ENCODE results near the gene COX19. TPM values are rescaled to one million over a fixed set of nuclear protein-coding genes. Genes with fewer than 3 reads are reported as not detected.

The COX19 gene
- total and polyA plus RNA-seq, 2 of the 13 experiments (the other 11 are each of a cell fraction or from before 2014, with no cell fraction given) = 11.5 to 21.7 TPM

DNA sequence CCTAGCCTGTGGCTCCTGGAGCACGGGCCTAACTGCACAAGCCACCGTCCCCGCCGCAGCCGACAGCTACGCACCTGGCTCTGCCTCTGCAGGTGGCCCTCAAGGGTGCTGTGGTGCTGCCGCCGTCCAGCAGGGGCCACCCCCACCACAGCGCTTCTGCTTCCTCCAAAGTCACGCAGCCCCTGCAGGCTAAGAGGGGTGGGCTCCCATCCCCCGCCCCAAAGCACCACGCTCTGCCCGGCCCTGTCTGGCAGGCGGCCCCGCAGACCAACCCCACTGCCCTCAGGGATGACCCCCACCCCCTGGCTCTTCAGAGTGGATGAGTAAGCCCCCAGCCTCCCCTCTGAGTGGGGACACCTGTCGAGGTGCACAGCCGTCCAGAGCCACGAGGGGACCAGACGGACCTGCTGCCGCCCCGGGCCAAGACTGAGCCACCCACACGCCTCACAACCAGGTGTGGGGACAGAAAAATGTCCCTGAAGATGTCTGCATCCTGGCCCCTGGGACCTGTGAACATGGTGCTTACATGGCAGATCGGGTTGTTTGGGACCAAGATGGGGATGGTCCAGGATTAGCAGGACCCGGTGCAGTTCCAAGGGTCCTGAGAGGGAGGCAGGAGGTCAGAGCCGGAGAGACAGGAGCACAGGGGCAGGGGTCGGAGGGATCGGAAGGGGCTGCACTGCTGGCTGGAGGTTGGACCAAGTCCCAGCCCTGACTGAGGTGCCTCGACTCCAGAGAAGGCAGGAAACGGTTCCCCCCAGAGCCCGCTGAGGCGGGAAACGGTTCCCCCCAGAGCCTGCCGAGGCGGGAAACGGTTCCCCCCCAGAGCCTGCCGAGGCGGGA is 11.9 kb downstream of the COX19 start (continued):
- TF ChIP-seq ZNF547 (CRISPR knock-in tag; IDR thresholded peaks at IDR 0.05) = no peak; the same call in 1 of the 2 replicates
- no peak for TF ChIP-seq MIER2 (CRISPR knock-in tag; IDR thresholded peaks at IDR 0.05)
- TF ChIP-seq ZSCAN25 (CRISPR knock-in tag; IDR thresholded peaks at IDR 0.05) = peak; percentile 59; the same call in 1 of the 2 replicates
- TF ChIP-seq, protein P1, sequence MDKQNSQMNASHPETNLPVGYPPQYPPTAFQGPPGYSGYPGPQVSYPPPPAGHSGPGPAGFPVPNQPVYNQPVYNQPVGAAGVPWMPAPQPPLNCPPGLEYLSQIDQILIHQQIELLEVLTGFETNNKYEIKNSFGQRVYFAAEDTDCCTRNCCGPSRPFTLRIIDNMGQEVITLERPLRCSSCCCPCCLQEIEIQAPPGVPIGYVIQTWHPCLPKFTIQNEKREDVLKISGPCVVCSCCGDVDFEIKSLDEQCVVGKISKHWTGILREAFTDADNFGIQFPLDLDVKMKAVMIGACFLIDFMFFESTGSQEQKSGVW (CRISPR knock-in tag; IDR thresholded peaks at IDR 0.05; ENCODE audit: borderline replicate concordance) = no peak
- TF ChIP-seq, protein P2, sequence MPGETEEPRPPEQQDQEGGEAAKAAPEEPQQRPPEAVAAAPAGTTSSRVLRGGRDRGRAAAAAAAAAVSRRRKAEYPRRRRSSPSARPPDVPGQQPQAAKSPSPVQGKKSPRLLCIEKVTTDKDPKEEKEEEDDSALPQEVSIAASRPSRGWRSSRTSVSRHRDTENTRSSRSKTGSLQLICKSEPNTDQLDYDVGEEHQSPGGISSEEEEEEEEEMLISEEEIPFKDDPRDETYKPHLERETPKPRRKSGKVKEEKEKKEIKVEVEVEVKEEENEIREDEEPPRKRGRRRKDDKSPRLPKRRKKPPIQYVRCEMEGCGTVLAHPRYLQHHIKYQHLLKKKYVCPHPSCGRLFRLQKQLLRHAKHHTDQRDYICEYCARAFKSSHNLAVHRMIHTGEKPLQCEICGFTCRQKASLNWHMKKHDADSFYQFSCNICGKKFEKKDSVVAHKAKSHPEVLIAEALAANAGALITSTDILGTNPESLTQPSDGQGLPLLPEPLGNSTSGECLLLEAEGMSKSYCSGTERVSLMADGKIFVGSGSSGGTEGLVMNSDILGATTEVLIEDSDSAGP (CRISPR knock-in tag; IDR thresholded peaks at IDR 0.05; ENCODE audit: borderline replicate concordance) = no peak; the same call in 1 of the 2 replicates
- TF ChIP-seq, protein P3, sequence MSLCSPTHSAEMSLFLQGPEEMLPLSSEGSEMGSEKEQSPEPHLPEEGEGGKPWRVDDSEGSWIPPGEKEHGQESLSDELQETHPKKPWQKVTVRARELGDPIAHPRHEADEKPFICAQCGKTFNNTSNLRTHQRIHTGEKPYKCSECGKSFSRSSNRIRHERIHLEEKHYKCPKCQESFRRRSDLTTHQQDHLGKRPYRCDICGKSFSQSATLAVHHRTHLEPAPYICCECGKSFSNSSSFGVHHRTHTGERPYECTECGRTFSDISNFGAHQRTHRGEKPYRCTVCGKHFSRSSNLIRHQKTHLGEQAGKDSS (CRISPR knock-in tag; IDR thresholded peaks at IDR 0.05; ENCODE audit: borderline replicate concordance, low read depth) = no peak
- TF ChIP-seq, protein P4, sequence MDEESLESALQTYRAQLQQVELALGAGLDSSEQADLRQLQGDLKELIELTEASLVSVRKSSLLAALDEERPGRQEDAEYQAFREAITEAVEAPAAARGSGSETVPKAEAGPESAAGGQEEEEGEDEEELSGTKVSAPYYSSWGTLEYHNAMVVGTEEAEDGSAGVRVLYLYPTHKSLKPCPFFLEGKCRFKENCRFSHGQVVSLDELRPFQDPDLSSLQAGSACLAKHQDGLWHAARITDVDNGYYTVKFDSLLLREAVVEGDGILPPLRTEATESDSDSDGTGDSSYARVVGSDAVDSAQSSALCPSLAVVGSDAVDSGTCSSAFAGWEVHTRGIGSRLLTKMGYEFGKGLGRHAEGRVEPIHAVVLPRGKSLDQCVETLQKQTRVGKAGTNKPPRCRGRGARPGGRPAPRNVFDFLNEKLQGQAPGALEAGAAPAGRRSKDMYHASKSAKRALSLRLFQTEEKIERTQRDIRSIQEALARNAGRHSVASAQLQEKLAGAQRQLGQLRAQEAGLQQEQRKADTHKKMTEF (CRISPR knock-in tag; IDR thresholded peaks at IDR 0.05) = no peak
- no peak for TF ChIP-seq PTBP1 (IDR thresholded peaks at IDR 0.05; ENCODE audit: low read depth, low read length, poor library complexity, severe bottlenecking)
- TF ChIP-seq ELF3 (CRISPR knock-in tag; IDR thresholded peaks at IDR 0.05) = 0 out of 2 replicates have a peak, but pooled peaks have one; percentile 23
- TF ChIP-seq ZNF337 (CRISPR knock-in tag; IDR thresholded peaks at IDR 0.05; ENCODE audit: borderline replicate concordance, low read depth) = no peak
- no peak for TF ChIP-seq ZNF598 (CRISPR knock-in tag; IDR thresholded peaks at IDR 0.05; ENCODE audit: borderline replicate concordance)
- no peak for TF ChIP-seq ZNF446 (CRISPR knock-in tag; IDR thresholded peaks at IDR 0.05)
- no peak for TF ChIP-seq ZNF549 (CRISPR knock-in tag; IDR thresholded peaks at IDR 0.05)
- no peak for TF ChIP-seq ZNF644 (CRISPR knock-in tag; IDR thresholded peaks at IDR 0.05; ENCODE audit: low read depth)
- no peak for TF ChIP-seq SMYD3 (CRISPR knock-in tag; IDR thresholded peaks at IDR 0.05)
- TF ChIP-seq, protein P5, sequence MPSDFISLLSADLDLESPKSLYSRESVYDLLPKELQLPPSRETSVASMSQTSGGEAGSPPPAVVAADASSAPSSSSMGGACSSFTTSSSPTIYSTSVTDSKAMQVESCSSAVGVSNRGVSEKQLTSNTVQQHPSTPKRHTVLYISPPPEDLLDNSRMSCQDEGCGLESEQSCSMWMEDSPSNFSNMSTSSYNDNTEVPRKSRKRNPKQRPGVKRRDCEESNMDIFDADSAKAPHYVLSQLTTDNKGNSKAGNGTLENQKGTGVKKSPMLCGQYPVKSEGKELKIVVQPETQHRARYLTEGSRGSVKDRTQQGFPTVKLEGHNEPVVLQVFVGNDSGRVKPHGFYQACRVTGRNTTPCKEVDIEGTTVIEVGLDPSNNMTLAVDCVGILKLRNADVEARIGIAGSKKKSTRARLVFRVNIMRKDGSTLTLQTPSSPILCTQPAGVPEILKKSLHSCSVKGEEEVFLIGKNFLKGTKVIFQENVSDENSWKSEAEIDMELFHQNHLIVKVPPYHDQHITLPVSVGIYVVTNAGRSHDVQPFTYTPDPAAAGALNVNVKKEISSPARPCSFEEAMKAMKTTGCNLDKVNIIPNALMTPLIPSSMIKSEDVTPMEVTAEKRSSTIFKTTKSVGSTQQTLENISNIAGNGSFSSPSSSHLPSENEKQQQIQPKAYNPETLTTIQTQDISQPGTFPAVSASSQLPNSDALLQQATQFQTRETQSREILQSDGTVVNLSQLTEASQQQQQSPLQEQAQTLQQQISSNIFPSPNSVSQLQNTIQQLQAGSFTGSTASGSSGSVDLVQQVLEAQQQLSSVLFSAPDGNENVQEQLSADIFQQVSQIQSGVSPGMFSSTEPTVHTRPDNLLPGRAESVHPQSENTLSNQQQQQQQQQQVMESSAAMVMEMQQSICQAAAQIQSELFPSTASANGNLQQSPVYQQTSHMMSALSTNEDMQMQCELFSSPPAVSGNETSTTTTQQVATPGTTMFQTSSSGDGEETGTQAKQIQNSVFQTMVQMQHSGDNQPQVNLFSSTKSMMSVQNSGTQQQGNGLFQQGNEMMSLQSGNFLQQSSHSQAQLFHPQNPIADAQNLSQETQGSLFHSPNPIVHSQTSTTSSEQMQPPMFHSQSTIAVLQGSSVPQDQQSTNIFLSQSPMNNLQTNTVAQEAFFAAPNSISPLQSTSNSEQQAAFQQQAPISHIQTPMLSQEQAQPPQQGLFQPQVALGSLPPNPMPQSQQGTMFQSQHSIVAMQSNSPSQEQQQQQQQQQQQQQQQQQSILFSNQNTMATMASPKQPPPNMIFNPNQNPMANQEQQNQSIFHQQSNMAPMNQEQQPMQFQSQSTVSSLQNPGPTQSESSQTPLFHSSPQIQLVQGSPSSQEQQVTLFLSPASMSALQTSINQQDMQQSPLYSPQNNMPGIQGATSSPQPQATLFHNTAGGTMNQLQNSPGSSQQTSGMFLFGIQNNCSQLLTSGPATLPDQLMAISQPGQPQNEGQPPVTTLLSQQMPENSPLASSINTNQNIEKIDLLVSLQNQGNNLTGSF (CRISPR knock-in tag; IDR thresholded peaks at IDR 0.05) = no peak
- TF ChIP-seq ZNF747 (CRISPR knock-in tag; IDR thresholded peaks at IDR 0.05; ENCODE audit: borderline replicate concordance) = no peak
